Measurements from ENCODE around the gene ITGB4. TPM values are rescaled to one million over a fixed set of nuclear protein-coding genes. Genes with fewer than 3 reads are reported as not detected.

The ITGB4 gene
- total and polyA plus RNA-seq, 2 of the 13 experiments (the other 11 are each of a cell fraction or from before 2014, with no cell fraction given): 6.9 to 14.5 TPM

DNA sequence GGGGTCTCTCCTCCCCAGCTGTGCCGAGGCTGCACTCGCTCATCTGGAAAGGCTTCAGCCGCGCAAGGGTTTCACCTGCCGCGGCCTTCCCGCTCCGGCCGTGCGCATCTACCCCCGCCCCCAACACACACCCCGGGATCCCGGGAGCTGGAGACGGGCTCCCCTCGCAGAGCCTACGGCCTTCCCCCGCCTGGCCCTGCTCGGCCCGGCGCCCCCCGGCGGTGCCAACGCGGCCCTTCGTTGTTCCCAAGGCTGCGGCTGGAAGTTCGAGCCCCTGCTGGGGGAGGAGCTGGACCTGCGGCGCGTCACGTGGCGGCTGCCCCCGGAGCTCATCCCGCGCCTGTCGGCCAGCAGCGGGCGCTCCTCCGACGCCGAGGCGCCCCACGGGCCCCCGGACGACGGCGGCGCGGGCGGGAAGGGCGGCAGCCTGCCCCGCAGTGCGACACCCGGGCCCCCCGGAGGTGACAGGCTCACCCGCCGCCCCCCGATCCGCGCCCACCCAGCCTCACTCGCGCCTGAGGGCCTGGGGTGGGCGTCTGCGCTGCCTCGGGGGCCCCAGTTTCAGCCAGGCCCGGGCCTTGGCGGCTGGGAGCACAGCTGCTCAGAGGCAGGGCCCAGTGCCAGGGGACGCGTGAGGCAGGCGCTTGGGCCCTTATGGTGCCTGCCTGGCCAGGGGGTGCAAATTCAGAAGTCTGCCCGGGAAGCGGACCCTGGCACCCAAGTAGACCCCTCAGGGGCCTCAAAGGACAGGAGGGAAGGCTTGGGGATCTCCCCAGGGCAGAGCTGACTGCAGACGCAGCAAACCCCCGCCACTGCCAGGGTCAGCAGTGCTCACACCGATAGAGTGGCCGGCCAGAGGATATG lies 32.5 kb downstream of the ITGB4 start (continued):
- no peak for TF ChIP-seq NR1H2 (CRISPR knock-in tag; IDR thresholded peaks at IDR 0.05; ENCODE audit: borderline replicate concordance, low read depth)
- no peak for TF ChIP-seq ZNF34 (CRISPR knock-in tag; IDR thresholded peaks at IDR 0.05; ENCODE audit: borderline replicate concordance)
- TF ChIP-seq, protein P1, sequence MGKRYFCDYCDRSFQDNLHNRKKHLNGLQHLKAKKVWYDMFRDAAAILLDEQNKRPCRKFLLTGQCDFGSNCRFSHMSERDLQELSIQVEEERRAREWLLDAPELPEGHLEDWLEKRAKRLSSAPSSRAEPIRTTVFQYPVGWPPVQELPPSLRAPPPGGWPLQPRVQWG (CRISPR knock-in tag; IDR thresholded peaks at IDR 0.05; ENCODE audit: borderline replicate concordance, low read depth): no peak
- TF ChIP-seq, protein P2, sequence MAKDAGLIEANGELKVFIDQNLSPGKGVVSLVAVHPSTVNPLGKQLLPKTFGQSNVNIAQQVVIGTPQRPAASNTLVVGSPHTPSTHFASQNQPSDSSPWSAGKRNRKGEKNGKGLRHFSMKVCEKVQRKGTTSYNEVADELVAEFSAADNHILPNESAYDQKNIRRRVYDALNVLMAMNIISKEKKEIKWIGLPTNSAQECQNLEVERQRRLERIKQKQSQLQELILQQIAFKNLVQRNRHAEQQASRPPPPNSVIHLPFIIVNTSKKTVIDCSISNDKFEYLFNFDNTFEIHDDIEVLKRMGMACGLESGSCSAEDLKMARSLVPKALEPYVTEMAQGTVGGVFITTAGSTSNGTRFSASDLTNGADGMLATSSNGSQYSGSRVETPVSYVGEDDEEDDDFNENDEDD (CRISPR knock-in tag; IDR thresholded peaks at IDR 0.05; ENCODE audit: borderline replicate concordance): peak; percentile 96
- TF ChIP-seq, protein P3, sequence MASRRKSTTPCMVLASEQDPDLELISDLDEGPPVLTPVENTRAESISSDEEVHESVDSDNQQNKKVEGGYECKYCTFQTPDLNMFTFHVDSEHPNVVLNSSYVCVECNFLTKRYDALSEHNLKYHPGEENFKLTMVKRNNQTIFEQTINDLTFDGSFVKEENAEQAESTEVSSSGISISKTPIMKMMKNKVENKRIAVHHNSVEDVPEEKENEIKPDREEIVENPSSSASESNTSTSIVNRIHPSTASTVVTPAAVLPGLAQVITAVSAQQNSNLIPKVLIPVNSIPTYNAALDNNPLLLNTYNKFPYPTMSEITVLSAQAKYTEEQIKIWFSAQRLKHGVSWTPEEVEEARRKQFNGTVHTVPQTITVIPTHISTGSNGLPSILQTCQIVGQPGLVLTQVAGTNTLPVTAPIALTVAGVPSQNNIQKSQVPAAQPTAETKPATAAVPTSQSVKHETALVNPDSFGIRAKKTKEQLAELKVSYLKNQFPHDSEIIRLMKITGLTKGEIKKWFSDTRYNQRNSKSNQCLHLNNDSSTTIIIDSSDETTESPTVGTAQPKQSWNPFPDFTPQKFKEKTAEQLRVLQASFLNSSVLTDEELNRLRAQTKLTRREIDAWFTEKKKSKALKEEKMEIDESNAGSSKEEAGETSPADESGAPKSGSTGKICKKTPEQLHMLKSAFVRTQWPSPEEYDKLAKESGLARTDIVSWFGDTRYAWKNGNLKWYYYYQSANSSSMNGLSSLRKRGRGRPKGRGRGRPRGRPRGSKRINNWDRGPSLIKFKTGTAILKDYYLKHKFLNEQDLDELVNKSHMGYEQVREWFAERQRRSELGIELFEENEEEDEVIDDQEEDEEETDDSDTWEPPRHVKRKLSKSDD (CRISPR knock-in tag; IDR thresholded peaks at IDR 0.05; ENCODE audit: low read depth): peak; percentile 68; the same call in 1 of the 2 replicates
- 0 out of 2 replicates have a peak, but pooled peaks have one; percentile 14 for TF ChIP-seq TP53 (CRISPR knock-in tag; conservative IDR thresholded peaks at IDR 0.05)
- peak; percentile 91; the same call in 1 of the 2 replicates for TF ChIP-seq PAX8 (CRISPR knock-in tag; IDR thresholded peaks at IDR 0.05; ENCODE audit: borderline replicate concordance)
- TF ChIP-seq, protein P4, sequence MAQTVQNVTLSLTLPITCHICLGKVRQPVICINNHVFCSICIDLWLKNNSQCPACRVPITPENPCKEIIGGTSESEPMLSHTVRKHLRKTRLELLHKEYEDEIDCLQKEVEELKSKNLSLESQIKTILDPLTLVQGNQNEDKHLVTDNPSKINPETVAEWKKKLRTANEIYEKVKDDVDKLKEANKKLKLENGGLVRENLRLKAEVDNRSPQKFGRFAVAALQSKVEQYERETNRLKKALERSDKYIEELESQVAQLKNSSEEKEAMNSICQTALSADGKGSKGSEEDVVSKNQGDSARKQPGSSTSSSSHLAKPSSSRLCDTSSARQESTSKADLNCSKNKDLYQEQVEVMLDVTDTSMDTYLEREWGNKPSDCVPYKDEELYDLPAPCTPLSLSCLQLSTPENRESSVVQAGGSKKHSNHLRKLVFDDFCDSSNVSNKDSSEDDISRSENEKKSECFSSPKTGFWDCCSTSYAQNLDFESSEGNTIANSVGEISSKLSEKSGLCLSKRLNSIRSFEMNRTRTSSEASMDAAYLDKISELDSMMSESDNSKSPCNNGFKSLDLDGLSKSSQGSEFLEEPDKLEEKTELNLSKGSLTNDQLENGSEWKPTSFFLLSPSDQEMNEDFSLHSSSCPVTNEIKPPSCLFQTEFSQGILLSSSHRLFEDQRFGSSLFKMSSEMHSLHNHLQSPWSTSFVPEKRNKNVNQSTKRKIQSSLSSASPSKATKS (CRISPR knock-in tag; IDR thresholded peaks at IDR 0.05): no peak
- peak; percentile 14; the same call in 1 of the 2 replicates for TF ChIP-seq CEBPG (CRISPR knock-in tag; IDR thresholded peaks at IDR 0.05)
- TF ChIP-seq ZNF354B (CRISPR knock-in tag; IDR thresholded peaks at IDR 0.05): peak; percentile 92; the same call in 1 of the 2 replicates
- TF ChIP-seq, protein P5, sequence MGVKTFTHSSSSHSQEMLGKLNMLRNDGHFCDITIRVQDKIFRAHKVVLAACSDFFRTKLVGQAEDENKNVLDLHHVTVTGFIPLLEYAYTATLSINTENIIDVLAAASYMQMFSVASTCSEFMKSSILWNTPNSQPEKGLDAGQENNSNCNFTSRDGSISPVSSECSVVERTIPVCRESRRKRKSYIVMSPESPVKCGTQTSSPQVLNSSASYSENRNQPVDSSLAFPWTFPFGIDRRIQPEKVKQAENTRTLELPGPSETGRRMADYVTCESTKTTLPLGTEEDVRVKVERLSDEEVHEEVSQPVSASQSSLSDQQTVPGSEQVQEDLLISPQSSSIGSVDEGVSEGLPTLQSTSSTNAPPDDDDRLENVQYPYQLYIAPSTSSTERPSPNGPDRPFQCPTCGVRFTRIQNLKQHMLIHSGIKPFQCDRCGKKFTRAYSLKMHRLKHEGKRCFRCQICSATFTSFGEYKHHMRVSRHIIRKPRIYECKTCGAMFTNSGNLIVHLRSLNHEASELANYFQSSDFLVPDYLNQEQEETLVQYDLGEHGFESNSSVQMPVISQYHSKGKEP (CRISPR knock-in tag; IDR thresholded peaks at IDR 0.05): no peak; the same call in none of the 2 replicates
- TF ChIP-seq ZSCAN25 (CRISPR knock-in tag; IDR thresholded peaks at IDR 0.05): peak; percentile 49; the same call in 1 of the 2 replicates
- TF ChIP-seq, protein P6, sequence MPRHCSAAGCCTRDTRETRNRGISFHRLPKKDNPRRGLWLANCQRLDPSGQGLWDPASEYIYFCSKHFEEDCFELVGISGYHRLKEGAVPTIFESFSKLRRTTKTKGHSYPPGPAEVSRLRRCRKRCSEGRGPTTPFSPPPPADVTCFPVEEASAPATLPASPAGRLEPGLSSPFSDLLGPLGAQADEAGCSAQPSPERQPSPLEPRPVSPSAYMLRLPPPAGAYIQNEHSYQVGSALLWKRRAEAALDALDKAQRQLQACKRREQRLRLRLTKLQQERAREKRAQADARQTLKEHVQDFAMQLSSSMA (CRISPR knock-in tag; IDR thresholded peaks at IDR 0.05): no peak; the same call in 1 of the 2 replicates
- TF ChIP-seq GATAD1 (CRISPR knock-in tag; IDR thresholded peaks at IDR 0.05): 0 out of 2 replicates have a peak, but pooled peaks have one; percentile 22
- TF ChIP-seq, protein P7, sequence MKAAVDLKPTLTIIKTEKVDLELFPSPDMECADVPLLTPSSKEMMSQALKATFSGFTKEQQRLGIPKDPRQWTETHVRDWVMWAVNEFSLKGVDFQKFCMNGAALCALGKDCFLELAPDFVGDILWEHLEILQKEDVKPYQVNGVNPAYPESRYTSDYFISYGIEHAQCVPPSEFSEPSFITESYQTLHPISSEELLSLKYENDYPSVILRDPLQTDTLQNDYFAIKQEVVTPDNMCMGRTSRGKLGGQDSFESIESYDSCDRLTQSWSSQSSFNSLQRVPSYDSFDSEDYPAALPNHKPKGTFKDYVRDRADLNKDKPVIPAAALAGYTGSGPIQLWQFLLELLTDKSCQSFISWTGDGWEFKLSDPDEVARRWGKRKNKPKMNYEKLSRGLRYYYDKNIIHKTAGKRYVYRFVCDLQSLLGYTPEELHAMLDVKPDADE (CRISPR knock-in tag; IDR thresholded peaks at IDR 0.05): no peak; the same call in 1 of the 2 replicates
- TF ChIP-seq ZNF235 (CRISPR knock-in tag; IDR thresholded peaks at IDR 0.05; ENCODE audit: borderline replicate concordance): peak; percentile 93; the same call in 1 of the 2 replicates
